Lower leg skin (tissue), 3 donors: ENCODE results near the gene LDHAL6B.

Experiments used
- CTCF ChIP-seq, 3 donors: fragments of 450-650 bp; IDR thresholded peaks; one replicate each; pipeline ENCODE4 v1.5.1; 2016; ENCODE audit warnings: antibody characterized with exemption in 3 of 3, mild to moderate bottlenecking in 3 of 3, moderate library complexity in 2 of 3
- POLR2A ChIP-seq, 2 donors: fragments of 450-650 bp; IDR thresholded peaks; one replicate each; pipeline ENCODE4 v1.6.1; 2016 to 2017; ENCODE audit warnings: antibody characterized with exemption in 2 of 2, mild to moderate bottlenecking in 1 of 2, moderate library complexity in 1 of 2

DNA sequence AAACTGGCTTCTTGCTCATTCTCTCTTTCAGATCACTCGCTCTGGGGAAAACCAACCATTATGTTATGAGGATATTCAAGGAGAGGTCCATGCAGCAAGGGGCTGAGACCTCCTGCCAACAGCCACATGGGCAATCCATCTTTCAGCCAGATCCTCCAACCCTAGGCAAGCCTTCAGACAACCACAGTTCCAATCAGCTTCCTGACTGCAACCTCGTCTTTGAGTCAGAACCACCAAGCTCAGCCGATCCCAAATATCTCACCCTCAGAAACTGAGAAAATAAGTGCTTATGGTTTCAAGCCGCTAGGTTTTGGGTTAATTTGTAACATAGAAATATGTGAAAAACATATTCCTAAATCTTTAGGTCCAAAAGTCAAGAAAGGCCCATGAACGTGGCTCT lies 10.3 kb downstream of the LDHAL6B start:
- TF ChIP-seq CTCF (IDR thresholded peaks at IDR 0.05) (no peak), POLR2A (IDR thresholded peaks at IDR 0.05) (no peak)
